ENCODE measurements around the gene SSTR3. TPM values are rescaled to one million over a fixed set of nuclear protein-coding genes. Genes with fewer than 3 reads are reported as not detected.

The SSTR3 gene
- total and polyA plus RNA-seq, 2 of the 4 experiments (the other 2 are of a cell fraction), result under 0.01 to 0.07 TPM

GRCh38 chr22:37195921-37196320, 16.4 kb downstream of the SSTR3 start:
- H3K4me1 ChIP-seq (ENCODE audit: control insufficient read depth, insufficient read depth, low read length), result peaks cover 20% of the 10 kb centered on the region
- H2BK120ac ChIP-seq (ENCODE audit: low read depth, low read length), result no peak overlapping the region
- in situ Hi-C loops (cut with MboI; ENCODE audit: low sequenced_read_pairs) (loop anchor here (5.0 kb wide), 1 partner anchor 34 kb away; no protein-coding TSS in a partner anchor), intact Hi-C loops (cut with micrococcal nuclease) (loop anchor here (5.0 kb wide), 2 partner anchors 144 to 414 kb away; partner anchors contain the start of gene KCTD17), dilution Hi-C loops (cut with HindIII; ENCODE audit: low sequenced_read_pairs, unreplicated experiment) (no loop called here)
- no peak overlapping the region for H2AK5ac ChIP-seq (ENCODE audit: low read depth, low read length)
- ATAC-seq (ENCODE audit: low read depth) (no peak), DNase-seq (peak; percentile 16)
- no peaks in the 10 kb centered on the region for H4K20me1 ChIP-seq (ENCODE audit: insufficient read depth, low read length)
- TF ChIP-seq NFE2L2 (IDR thresholded peaks at IDR 0.05; ENCODE audit: low read depth, low read length), result no peak
- TF ChIP-seq FOS (IDR thresholded peaks at IDR 0.05; ENCODE audit: low read depth, low read length), result no peak
- no peak for TF ChIP-seq SMC3 (IDR thresholded peaks at IDR 0.05; ENCODE audit: low read depth, low read length)
- TF ChIP-seq MAZ (IDR thresholded peaks at IDR 0.05; ENCODE audit: borderline replicate concordance, low read depth, low read length), result no peak
- no peak for TF ChIP-seq USF2 (IDR thresholded peaks at IDR 0.05; ENCODE audit: low read depth, low read length)
- no peak for TF ChIP-seq MAFK (IDR thresholded peaks at IDR 0.05; ENCODE audit: low read depth, low read length)
- no peak for TF ChIP-seq RAD21 (IDR thresholded peaks at IDR 0.05; ENCODE audit: low read length)
- no peak for TF ChIP-seq RFX5 (IDR thresholded peaks at IDR 0.05; ENCODE audit: low read depth, low read length)
- TF ChIP-seq CTCF (conservative IDR thresholded peaks at IDR 0.05; ENCODE audit: low read depth, low read length), result no peak
- no peak for TF ChIP-seq BHLHE40 (IDR thresholded peaks at IDR 0.05; ENCODE audit: low read depth, low read length)
- TF ChIP-seq CHD1 (IDR thresholded peaks at IDR 0.05; ENCODE audit: low read depth, low read length), result no peak
- TF ChIP-seq RCOR1 (IDR thresholded peaks at IDR 0.05; ENCODE audit: insufficient replicate concordance, low read length), result no peak
- TF ChIP-seq POLR2A (IDR thresholded peaks at IDR 0.05; ENCODE audit: low read depth, low read length), result no peak
- TF ChIP-seq CEBPB (IDR thresholded peaks at IDR 0.05; ENCODE audit: low read depth, low read length), result no peak
- no peaks in the 10 kb centered on the region for H3K36me3 ChIP-seq (ENCODE audit: control insufficient read depth, insufficient read depth, low read length)
- H2BK20ac ChIP-seq (ENCODE audit: low read depth, low read length), result no peak overlapping the region
- no CpG with 5 or more reads among the region's 4 CpGs for WGBS, 2 experiments (ENCODE audit: extremely low coverage in 2 of 2, insufficient read length in 1 of 2)
- H3K9ac ChIP-seq (ENCODE audit: low read depth, low read length), result no peak overlapping the region
- no peak overlapping the region for H3K14ac ChIP-seq (replicated peaks; ENCODE audit: low read depth, low read length)
- no peak overlapping the region for H3K18ac ChIP-seq (ENCODE audit: low read depth, low read length)
- H3K4ac ChIP-seq (ENCODE audit: low read depth, low read length), result no peak overlapping the region
- no peak overlapping the region for H3K4me2 ChIP-seq (ENCODE audit: low read depth, low read length)
- H3K79me1 ChIP-seq (ENCODE audit: low read depth in 1 of 2, low read length in 2 of 2), result peaks cover 0 to 6% of the 10 kb centered on the region in 2 experiments; a peak in 1 of 4 replicates
- no peak overlapping the region for H3K23ac ChIP-seq (ENCODE audit: low read depth, low read length)
- H4K5ac ChIP-seq (ENCODE audit: low read depth, low read length), result no peak overlapping the region
- no peak overlapping the region for H4K8ac ChIP-seq (ENCODE audit: low read depth in 2 of 2, low read length in 2 of 2)
- peak overlapping the region; percentile 27 for H2AFZ ChIP-seq (replicated peaks; ENCODE audit: low read length, poor library complexity)
- no peak overlapping the region for H2BK15ac ChIP-seq (ENCODE audit: low read depth, low read length)
- H3K56ac ChIP-seq (ENCODE audit: extremely low read depth, insufficient read depth, low read length), result no peak overlapping the region
- no peak overlapping the region for H3K27ac ChIP-seq (ENCODE audit: insufficient read depth, low read length)
- peaks cover 7% of the 10 kb centered on the region for H3K9me1 ChIP-seq (ENCODE audit: insufficient read depth, low read length)
- POLR2A ChIA-PET (ENCODE audit: unreplicated experiment), result no interaction called here
- H3K4me3 ChIP-seq (ENCODE audit: insufficient read depth, low read depth, low read length), result no peak overlapping the region
- no peaks in the 10 kb centered on the region for H3K9me3 ChIP-seq (ENCODE audit: control insufficient read depth, insufficient read depth, low read length)
- no peak overlapping the region for H2BK5ac ChIP-seq (ENCODE audit: low read depth, low read length, poor library complexity, severe bottlenecking)
- no TSS peak for BruUV-seq (replicated peaks)
- H4K91ac ChIP-seq (ENCODE audit: insufficient read depth, low read depth, low read length), result no peak overlapping the region
- no peak overlapping the region for H2AK9ac ChIP-seq (replicated peaks; ENCODE audit: low read depth, low read length, poor library complexity)
- CTCF ChIA-PET, result no interaction called here
- H3K27me3 ChIP-seq (ENCODE audit: control insufficient read depth, insufficient read depth, low read length), result no peaks in the 10 kb centered on the region
